HG03342 (cell line): ENCODE results near the gene SMPD4.
"Not testable (repeated sequence)": the region's sequence is repeated elsewhere in the genome, so short reads cannot be mapped to it uniquely, and the experiment has no call there.

Experiments used
- ATAC-seq: cut with Tn5 transposase; IDR thresholded peaks from one replicate; pipeline ENCODE4 v1.9.1; 2021; ENCODE audit warnings: mild to moderate bottlenecking, moderate library complexity; ENCODE audit not compliant: unreplicated experiment

Gene SMPD4

DNA sequence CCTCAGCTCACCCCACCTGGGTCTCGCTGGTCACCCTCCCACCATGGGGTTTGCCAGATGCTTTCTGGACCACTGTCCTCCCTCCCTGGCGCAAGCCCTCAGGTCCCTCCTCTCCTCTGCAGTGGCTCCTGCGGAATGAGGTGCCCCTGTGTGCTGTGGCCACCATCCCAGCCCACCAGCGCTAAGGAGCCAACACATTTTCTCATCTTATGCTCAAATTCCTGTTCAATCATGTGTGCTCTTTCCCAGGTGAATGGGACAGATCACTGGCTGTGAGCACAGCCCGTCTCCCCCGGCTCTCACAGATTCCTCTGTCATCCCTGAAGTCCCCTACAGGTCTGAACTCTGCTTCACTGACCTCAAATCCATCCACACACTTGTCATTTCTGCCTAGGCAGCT lies 21.3 kb downstream of the SMPD4 start:
- no peak for ATAC-seq

DNA sequence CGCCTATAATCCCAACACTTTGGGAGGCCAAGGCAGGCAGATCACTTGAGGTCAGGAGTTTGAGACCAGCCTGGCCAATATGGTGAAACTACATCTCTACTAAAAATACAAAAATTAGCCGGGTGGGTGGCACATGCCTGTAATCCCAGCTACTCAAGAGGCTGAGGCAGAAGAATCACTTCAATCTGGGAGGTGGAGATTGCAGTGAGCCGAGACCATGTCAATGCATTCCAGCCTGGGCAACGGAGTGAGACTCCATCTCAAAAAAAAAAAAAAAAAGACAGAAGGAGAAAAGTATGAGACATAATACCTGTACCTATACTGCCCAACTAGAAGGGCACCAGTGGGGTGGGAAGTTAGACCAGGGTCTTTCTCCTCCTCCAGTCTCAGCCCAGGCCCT lies 22.0 kb downstream of the SMPD4 start:
- ATAC-seq = not testable (repeated sequence)

DNA sequence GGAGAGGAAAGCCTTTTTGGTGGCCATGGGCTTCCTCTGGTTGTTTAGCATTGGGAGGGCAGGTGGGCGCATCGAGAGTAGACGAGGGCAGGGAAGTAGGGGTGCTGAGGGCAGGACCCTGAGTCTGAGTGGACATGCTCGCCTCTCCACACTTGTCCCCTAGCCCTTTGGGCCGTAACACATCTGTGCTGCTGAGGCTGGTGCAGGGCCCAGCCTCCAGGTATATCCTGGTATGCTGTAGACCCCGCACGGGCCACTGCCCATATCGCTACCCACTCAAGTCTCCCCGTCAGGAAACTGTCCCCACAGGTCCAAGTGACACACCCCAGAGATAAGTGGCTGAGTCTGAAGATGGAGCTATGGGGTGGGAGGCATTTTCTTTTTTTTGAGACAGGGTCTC lies 22.8 kb downstream of the SMPD4 start:
- ATAC-seq = no peak

DNA sequence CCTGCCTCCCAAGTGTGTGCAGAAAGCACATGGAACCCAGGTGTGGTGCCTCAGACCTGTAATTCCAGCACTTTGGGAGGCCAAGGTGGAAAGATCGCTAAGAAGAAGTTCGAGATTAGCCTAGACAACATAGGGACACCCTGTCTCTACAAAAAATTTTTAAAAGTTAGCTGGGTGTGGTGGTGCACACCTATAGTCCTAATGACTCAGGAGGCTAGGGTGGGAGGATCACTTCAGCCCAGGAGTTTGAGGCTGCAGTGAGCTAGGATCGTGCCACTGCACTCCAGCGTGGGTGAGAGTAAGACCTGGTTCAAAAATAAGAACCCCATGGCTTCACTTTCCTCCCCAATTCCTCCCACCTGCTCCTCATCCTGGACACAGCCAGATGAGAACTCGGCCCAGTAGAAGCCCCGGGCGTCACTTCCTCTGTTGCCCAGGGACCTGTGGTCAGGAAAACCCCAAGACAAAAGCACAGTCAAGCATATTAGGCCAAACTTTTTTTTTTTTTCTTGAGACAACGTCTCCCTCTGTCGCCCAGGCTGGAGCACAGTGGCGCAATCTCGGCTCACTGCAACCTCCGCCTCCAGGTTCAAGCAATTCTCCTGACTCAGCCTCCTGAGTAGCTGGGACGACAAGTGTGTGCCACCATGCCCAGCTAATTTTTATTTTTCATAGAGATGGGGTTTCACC lies 23.4 kb downstream of the SMPD4 start:
- ATAC-seq = peak; percentile 84

DNA sequence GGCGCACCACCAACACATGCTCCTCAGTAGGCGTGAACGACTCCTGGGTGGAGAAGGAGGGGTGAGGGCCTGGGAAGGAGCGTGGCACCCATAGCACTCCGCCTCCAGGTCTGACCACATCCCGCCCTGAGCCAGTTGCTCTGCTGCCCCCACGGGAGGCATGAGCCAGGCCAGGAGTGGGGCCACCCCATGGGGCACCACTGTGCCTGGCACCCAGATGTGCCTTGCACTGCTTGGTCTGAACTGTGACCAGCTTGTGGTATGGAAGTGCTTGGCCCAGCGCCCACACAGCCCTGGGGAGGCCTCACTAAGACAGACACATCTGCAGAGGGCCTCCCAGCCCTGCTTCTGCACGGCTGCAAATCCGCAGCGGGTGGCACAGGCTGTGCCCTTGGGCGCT lies 24.0 kb downstream of the SMPD4 start:
- peak; percentile 25 for ATAC-seq

DNA sequence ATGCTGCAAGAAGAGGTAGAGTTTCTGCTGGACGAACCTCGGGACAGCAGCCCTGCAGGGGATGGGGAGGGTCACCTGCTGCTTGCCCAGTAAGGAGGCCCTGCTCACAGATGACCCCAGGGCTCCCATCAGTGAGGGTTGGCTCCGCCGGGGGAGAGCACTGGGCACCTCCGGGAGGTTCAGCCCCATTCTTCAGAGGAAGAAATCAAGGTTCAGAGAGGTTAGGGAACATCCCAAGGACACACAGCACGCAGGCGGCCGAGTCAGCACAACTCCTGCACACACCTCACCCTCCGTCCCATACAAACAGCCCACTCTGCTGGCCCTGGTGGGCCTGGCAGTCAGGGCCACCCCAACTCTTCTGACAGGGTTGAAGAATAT lies 24.8 kb downstream of the SMPD4 start:
- ATAC-seq = no peak

DNA sequence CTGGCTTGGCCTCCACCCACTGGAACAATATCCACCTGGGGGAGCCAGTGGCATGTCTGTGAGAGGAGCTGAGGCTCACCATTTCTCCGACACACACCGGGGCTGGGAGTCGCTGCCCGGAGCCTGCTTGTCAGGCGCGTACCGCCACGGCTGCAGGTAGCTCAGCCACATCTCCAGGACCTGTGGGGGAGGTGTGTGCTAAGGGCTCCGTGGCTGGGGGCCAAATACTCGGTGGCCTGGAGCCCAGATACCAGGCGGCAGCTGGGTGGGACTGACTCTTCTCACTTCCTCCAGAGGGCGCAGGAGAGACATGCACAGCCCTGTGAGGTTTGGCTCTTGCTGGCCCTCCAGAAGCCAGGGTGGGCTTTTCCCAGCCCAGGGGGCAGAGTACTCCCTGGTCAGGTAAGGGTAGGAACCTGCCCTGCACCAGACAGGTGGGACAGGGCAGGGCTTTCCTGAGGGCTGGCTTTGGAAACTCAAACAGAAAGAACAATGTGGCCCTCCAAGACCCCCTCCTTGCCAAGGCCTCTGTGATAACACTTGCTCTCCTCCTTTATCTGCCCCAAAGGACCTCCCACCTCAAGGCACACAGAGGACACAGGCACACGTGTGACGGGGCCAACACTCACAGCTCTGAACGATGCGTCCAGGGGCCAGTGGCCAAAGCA lies 25.3 kb downstream of the SMPD4 start:
- ATAC-seq = not testable (repeated sequence)

DNA sequence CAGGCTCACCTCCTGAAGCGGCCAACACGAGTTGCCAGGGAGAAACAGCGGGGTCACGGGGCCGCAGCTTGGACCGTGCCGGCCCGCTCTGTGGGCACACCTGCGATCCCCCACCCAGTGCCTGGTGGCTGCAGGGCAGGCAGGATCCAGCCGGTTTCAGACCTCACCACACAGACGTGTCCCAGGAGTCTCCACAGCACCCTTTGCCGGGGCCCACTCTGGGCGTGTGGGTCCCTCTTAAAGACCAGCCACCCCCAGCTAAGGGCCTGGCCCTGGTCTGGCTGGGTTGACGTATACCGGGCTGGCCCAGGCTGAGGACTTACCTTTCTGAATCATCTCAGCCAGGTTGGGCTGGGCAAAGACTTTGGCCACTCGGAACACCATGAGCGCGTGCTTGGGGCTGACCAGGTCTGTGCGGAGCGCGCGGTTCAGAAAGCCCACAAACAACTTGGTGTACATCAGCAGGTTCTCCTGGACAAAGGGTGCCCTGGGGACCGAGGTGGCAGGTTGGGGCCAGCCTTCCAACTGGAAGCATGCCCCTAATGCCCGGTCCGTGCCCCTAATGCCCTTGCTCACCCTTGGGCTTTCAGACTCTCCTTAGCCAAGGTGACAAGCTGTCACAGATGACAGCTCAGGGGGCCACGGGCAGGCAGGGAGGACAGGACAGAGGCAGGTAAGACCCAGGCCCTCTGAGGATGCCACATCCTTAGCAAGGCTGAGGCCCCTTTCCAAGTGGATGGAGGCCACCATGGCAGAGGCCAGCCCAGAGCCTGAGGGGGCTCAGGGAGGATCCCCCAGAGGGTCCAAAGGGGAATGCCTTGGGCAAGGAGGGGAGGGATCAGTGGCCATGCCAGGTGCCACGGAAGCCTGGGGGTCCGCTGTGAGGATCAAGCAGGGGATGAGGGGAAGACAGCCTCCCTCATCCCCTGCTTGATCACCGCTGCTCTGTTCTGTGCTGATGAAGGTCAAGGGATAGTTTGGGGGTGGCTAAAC lies 26.3 kb downstream of the SMPD4 start:
- no peak for ATAC-seq

DNA sequence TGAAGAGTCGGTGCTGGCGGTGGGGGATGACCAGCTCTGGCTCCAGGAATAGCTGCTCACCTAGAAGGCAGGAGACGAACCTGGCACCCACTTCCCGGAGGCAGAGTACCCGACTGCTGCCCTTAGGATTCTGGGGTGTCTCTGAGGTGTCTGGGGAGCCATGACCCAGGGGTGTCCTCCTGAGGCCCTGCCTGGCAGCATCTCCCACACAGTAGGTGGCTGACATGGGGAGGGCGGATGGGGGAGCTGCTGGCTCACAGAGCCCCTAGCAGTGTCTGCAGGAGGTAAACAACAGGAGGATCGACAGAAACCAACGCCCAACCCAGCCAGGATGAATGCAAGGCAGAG lies 27.0 kb downstream of the SMPD4 start:
- ATAC-seq = not testable (repeated sequence)

DNA sequence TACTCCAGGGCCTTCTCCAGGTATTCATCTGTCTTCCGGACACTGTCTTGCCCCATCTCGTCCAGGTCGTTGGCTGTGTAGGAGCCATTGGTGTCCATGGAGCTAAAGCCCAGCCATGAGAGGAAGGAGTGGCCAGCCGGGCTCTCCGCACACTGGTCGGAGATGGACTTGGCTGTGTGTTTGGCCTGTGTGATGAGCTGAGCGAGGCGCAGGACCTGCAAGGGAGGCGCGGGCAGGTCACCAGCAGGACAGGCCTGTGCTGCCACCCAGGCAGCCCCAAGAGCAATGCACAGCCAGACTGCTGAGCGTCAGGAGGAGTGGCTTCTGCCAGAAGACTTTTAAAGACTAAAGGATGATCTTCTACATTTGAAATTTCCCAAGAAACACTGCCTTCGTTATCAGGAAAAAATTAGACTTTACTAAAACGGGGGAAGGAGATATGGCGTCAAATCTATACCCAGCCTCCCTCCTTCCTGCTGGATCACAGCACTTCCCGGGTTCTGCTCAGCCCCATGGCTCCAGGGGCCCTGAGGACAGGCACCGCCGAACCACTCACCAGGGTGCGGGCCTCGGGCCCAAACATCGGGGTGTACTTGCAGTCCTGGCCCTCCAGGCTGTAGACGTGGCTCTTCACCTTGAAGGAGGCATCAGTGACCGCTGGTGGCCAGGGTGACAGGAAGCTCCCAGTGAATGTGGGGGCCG lies 27.5 kb downstream of the SMPD4 start:
- not testable (repeated sequence) for ATAC-seq

DNA sequence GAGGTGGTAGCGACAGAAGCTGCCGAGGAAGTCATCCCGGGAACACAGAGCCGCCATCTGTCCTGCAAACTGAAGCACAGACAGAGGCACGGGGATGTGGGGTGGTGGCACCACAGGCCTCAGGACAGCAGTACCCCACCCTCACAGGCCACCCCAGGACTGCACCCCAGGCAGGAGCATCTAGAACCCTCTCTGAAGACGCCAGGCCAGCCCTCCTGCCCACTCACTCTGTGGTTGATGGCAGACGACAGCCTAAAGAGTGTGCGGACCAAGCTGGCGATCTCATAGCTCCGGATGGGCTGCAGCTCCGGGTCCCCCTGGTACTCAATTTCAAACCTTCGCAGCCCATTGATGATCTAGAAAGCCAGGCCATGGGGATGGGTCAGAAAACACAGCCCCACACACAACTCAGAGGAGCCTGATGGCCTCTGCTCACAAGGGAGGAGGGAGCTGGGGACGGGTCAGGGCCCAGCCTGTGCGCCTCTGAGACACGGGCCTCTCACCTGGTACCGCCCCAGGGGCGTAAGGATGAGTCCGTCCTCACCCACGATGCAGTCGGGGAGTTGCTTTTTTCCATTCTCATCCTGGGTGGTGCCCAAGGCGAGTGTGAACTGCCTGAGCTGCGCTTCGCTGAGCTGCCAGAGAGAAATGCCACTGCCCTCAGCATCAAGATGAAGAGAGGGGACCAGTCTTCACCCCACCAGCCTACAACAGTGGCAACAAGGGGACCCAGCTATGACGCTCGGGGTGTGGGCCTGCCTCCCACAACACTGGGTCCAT lies 28.4 kb downstream of the SMPD4 start:
- no peak for ATAC-seq

DNA sequence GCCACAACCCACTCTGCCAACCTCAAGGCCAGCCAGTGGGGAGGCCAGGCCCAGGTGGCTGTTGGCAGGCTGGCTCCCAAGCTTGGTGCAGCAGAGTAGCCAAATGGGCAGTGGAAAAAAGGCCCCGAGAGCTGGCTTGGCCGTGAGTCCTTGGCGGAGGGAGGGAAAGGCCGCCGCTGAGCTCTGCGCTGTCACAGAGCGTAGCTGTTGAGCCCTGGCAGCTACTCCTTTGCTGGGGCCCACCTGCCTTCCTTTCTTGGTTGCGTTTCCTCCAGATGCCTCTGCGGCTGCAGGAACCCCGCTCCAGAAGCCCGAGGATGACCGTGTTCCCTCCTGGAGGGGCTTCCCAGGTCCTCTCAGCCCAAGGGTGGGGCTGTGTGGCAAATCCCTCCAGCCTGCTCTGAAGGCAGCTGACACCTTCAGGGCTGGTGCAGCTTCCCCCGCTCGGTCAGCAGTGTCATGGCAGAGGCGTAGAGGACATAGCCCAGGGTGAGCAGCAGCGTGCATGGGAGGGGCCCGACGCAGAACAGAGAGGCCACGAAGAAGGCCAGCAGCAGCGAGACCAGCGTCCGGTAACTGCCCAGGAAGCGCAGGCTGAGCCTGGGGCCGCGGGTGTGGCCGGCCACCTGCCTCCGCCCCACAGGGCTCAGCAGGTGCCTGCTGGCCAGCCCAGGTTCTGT lies 29.1 kb downstream of the SMPD4 start:
- ATAC-seq = not testable (repeated sequence)

DNA sequence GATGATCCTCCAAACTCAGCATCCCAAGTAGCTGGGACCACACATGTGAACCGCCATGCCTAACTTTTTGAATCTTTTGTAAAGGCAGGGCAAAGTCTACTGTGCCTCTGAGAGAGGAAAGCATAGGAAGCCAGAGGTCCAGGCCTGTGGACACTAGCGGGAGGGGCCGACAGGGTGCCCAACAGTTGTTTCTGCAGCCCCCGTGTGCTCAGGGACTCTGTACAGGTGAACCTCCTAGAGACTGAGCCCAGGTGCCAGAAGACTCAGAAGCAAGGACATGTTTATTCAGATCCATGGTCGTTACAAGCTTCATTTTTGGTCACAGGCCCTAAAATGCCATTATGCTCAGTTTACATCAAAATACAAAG lies 30.3 kb downstream of the SMPD4 start:
- ATAC-seq = not testable (repeated sequence)

DNA sequence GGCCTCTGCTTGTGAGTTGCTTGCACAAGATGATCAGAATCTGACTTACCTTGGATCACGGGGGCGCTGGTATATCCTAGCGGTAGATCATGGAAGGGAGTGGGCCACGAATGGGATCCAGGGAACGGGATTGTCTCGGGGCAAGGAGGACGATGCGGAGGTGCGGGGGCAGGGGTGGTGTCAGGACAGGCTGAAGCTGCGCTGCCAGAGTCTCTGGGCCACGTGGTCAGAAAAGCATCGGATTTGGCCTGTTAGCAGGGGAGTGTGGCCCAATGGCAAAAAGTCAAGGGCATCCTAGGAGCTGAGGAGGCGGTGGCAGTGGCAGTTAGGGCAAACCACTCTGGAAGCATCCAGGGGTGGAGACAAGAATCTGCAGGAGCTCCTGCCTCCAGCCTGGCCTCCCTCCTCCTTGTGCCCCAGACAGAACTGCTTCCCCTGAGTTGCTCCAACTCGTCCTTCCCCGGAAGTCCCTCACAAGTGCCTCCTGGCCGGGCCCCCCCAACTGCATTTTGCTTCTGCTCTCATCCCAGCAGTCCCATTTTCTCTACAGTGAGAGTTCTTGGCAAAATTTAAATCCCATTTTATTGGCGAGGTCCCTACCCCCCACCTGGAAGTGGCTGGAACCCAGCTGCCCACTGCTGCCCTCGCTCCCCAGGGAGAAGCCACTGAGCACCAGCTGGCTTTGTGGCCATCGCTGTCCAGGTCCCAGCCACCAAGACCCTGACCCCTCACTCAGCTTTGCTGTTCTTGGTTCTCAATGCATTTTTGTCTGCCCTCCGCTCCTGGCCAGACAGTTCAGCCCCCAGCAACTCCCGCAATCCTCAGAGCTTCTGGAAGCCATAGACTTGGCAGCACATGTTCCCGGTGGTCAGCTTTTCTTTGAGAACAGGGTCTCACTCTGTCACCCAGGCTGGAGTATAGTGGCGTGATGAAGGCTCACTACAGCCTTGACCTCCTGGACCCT lies 30.9 kb downstream of the SMPD4 start:
- no peak for ATAC-seq

DNA sequence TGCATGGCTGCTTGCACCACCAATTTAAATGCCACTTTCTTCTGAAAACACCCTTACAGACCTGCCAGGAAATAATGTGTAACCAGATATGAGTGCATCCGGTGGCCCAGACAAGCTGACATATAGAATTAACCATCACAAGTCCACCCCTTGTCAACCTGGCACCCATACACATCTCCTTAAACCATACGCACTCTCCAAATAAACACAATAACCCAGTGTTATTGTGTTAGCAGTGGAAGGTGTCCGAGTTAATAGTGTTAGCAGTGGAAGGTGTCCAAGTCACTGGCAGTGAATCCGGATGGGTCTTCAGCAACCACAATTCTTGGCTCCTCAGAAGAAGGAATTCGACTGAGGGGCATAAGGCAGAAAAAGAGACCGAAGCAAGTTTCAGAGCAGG lies 32.9 kb downstream of the SMPD4 start:
- ATAC-seq = not testable (repeated sequence)

DNA sequence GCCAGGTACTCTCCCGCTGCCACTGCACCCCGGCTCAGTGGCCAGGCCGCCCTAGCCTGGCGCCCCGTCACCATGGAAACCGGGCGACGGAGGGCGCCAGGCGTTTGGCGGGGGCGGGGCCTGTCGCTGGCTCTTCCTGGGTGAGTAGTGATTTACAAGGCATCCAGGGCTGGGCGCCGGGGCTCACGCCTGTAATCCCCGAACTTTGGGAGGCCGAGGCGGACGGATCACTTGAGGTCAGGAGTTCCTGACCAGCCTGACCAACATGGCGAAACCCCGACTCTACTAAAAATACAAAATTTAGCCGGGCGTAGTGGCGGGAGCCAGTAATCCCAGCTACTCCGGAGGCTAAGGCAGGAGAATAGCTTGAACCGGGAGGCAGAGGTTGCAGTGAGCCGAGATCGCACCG lies 36.4 kb downstream of the SMPD4 start, which contains the start of gene CCDC74B:
CCDC74B (minus strand) TSS at position 107 of the 409 bp plus-strand sequence. CDS start 116 bp downstream, outside the sequence.
- peak; percentile 77 for ATAC-seq

DNA sequence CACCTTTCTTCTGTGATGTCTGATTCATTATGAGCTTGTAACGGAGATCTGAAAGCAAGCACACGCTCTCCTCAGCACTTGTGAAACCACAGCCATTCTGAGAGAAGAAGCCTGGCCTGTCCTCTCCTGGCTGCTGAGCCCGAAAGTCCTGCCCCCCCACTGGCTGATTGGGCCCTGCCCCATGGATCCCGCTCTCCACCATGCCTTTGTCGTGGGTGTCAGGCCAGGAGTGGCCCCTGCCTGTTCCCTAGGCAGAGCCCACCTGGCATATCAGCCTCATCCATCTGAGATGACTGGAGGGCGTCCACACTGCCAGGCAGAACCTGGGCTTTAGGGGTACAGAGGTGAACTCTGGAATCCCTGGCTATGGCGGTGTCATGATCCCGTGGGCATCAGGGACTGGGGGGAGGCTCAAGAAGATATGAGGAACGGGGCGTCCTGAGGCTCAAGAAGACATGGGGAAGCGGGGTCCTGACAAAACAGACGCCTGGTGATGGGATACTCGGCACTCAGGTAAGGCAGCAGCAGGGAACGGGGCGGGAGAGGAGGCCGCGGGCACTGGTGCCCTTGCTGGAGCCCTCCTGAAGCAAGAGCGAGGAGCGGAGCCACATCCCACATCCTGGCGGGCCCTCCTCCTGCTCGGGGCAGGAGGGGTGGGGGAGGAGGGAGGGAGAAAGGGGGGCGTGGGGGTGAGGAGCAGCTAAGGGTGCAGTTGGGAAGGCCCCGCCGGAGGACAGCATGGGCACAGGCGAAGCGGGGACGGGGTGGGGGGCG lies 37.9 kb downstream of the SMPD4 start:
- ATAC-seq = not testable (repeated sequence)
